ENCODE measurements around the gene RRP8. TPM values are rescaled to one million over a fixed set of nuclear protein-coding genes. Genes with fewer than 3 reads are reported as not detected.
A peak's percentile ranks its signal among the peaks of the same experiment; 100 is the strongest.

Gene RRP8
- 18.4 TPM for total RNA-seq

DNA sequence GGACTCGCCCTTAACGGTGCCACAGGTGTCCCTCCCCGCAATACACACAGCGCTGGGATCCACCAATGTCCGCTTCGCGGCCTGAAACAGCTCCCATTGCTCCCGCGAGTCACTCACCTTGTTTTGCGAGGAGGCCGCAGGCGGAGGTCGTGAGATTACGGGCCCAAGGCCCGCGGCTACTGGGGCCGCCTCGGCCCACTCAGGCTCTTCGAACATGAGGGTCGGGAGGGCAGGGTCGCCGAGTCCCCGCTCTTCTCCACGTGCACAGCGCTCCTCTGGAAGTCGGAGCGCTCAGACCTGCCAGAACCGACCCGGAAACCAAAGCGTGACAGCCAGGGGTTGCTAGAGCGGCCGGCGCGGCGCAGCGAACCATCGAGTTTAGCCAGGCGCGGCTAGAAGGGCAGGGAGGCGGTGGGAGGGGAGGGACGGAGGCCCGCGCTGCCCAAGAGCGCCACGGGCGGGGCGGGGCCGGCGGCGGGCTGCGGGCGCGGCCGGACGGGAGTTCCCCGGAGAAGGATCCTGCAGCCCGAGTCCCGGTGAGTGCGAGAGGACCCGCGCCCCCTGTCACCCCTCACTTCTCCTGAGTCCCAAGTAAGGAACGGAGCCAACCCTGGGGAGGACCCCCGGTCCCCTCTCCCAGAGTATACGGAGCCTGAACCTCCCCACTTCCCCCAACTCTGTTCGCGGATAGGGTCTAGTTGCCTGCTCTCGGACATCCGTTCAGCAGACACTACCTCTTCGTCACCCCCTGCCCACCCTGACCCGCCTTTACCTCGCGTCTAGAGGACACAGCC lies at the start of gene RRP8, which contains the start of gene ILK:
Gene RRP8 (minus strand): TSS at position 330 of the 794 bp plus-strand sequence. CDS start 114 bp downstream, at position 216.
Gene ILK (plus strand): TSS at position 488 of the 794 bp plus-strand sequence. CDS start 498 bp downstream, outside the sequence.
- peak; percentile 95 for DNase-seq

DNA sequence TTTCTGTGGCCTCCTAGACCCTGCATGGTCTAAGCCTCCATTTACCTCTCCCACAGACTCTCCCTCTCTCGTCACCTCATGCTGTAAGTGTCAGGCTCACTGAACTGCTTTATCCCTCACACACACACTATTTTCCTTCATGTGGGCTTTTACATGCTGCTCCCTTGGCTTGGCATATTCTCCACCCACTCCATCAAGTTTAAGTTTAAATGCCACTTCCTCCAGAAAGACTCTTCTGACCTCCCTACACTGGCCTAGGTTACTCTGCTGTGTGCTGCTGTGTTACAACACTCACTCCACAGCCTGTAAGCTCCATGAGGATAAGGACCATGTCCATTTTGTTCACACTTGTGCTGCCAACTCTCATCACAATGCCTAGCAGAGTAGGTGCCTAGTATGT lies 49.7 kb upstream of the RRP8 start:
- DNase-seq = no peak

DNA sequence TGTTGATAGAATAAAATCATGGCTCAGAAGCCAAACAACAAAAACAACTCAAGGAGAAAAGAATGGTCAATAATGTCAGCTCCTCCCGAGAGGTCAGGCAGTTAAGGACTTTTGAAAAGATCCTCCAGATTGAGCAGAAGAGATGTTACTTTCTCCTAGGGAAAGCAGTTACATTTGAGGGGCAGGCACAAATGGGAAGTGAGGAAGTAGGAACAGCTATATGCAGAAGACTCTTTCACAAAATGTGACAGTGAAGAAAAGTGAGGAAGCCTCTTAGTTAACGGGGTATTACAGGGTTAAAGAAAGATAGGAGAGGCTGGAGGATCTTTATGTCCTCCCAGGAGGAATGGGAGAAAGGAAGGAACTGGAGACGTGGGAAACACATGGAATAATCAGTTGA lies 48.8 kb upstream of the RRP8 start:
- DNase-seq = no peak

DNA sequence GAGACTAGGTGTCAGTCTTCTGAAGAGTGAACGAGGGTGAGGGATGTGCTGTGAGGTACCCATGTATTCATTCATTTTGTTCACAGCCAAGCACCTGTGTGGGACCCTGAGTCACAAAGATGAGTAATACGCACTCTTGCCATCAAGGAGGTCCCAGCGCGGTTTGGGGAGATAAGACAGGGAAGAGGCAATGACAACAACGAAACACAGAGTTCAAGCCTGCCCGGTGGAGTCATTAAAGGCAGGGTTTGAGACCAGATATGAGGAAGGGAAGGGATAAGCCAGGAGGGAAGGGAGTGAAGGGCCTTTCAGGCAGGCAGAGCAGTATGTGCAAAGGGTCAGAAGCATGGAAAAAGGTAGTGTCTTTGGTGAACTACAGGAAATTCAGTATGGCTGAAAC lies 47.6 kb upstream of the RRP8 start:
- DNase-seq = no peak

DNA sequence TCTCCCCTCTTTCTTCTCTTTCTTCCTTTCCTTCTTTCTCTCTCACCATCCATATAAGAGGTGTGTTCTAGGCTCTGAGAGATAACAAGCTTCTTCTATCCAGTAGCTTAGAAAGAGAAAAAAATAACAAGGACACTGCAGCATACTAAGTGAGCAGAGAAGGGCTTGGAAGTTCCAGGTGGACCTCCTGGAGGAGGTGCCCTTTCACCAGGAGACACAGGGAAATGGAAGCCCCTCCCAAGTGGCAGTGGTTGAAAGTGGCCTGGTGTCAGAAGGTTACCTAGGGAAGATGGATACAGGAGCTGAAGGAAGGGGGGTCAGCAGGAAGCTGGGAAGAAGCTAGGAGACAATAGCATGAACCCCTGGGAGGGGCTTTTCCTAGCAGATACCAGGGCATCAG lies 46.7 kb upstream of the RRP8 start:
- no peak for DNase-seq

DNA sequence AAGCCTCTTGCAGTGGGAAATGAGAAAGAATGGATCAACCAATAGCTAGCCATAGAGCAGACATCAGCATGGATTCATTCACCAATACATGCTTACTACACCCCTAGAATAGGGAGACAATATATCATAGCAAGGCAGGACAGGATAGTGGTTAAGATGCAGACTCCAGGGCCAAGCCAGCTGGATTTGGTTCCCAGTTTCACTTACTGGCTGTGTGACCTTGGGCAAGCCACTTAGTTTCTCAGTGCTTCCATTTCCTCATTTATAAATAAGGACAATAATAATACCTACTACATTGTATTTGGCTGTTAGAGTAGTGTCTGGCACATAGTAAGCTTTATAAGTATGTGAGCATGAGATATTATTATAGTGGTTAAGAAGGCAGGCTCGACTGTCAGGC lies 45.1 kb upstream of the RRP8 start:
- DNase-seq = no peak

DNA sequence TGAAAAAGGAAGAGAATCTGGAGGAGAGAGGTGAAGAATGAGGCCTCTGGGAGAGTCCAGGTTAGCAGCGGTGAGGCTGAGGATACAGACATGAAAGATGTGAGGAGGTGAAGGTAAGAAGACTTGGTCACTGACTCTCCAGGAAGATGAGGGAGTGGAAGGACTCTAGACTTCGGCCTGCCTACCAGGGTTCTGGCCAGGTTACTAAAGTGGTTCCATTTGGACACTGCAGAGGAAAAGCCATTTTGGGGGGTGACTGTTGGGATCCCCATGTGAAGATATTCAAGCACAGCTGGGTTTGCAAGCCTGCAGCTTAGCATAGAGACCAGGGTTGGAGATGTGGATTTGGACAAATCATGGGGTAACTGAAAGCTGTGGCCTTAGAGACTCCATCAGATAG lies 44.4 kb upstream of the RRP8 start:
- no peak for DNase-seq

DNA sequence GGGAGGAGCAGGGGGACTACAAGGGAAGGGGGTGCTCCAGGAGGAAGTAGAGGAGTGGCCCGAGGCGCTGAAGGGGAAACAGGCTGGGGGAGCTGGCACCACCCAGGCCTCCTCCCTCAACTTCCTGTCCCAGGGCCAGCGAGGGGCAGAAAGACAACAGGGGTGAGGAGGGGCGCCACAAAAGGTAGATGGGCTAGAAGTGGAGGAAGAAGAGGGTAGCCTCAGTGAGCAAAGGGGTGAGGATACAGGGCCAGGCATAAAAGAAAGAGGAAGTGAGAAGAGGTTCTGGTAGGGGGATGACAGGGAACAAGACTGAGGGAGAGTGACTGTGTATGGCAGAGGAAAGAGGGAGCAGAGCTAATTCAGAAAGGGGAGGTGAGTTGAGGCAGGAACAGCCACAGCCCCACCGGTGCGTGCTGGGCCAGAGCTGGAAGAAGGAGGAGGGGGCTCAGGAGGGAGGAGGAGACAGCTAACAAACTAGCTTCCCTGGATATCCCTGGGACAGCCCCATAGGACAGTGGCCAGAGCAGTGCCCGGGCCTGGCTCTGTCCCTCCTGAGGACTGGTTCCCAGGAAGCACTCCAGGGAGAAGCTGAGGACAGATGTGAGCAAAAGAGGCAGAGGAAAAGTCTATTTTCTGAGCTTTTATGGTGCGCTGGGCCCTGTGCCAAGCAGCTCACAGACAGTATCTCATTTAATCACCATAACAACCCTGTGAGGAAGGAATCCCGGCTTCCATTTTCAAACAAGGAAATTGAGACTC lies 43.7 kb upstream of the RRP8 start:
- peak; percentile 57 for DNase-seq

DNA sequence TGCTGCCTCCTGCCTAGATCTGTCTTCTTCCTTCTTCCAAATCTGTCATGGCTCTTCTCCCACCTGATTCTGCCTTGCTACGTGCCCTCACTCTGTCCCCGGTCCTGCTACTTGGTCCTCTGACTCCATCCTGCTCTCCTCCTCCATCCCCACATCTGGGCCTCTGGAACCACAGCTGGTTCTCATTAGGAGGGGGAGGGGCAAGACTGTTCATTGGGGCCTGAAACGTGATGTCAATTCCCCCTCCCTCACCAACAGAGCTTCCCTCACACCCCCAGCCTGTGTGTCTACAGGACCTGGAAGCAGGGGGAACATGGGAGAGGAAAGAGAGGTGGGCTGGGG lies 43.1 kb upstream of the RRP8 start:
- DNase-seq = peak; percentile 92

DNA sequence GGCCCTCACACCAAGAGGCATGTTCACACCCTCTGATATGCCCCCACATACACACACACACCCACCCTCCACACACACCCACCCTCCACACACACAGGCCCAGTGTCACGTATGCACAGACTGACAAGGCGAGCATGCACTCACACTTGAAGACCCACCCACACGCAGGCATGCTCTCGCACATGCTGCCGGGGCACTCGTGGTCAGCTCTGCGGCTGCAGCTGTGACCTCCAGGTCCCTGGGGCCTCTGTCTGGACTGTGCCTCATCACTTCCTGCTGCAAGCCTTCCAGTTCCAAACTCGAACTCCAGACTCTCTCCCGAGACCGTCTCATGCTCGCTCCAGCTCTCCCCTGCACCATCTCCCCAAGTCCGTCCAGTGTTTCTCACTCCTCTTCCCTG lies 42.7 kb upstream of the RRP8 start:
- DNase-seq = peak; percentile 69

DNA sequence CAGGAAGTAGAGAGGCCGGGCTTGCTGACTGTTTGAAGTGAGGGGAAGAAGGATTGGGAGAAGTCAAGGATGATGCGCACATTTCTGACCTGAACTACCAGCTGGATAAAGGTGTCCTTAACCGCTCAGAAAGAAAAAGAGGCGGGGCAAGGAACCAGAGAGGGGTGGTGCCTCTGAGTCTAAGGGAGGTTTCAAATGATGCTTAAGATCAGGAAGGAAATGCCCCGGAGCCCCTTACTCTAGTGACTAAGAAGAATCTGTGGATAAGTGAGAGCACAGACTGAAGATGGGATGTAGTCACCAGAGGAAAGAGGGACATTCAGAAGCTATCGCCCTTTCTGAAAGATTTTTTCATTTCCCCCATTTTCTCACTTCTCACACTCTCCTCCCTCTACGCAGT lies 39.5 kb upstream of the RRP8 start:
- DNase-seq = no peak

DNA sequence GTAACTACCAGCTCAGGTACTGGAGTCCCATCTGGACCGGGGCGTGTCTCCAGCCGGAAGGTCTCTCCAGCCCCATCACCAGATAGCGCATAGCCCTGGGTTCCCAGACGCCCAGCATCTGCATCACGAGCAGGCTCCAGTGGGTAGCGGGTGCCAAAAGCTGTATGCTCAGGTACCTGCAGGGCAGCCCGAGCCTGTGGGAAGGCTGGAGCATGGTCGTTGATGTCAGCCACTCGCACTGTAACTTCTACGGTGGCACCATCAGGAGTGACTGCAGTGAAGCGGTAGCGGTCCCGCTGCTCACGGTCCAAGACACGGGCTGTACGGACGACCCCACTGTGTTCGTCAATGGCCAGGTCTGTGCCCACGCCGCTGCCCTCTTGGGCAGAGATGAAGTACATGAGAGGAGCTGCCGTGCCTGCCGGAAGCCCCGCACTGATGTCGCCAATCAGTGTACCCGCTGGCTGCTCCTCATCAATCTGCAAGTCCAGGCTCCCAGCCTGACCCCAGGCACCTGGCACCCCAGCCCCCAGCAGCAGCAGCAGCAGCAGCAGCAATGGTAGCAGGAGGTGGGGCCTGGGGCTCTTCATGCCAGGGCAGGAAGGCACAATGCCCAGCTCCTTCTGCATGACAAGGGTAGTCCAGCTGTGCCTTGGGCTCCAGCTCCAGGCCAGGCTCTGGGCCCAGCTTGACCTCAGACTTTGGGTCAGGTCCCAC lies 37.7 kb upstream of the RRP8 start:
- DNase-seq = no peak

DNA sequence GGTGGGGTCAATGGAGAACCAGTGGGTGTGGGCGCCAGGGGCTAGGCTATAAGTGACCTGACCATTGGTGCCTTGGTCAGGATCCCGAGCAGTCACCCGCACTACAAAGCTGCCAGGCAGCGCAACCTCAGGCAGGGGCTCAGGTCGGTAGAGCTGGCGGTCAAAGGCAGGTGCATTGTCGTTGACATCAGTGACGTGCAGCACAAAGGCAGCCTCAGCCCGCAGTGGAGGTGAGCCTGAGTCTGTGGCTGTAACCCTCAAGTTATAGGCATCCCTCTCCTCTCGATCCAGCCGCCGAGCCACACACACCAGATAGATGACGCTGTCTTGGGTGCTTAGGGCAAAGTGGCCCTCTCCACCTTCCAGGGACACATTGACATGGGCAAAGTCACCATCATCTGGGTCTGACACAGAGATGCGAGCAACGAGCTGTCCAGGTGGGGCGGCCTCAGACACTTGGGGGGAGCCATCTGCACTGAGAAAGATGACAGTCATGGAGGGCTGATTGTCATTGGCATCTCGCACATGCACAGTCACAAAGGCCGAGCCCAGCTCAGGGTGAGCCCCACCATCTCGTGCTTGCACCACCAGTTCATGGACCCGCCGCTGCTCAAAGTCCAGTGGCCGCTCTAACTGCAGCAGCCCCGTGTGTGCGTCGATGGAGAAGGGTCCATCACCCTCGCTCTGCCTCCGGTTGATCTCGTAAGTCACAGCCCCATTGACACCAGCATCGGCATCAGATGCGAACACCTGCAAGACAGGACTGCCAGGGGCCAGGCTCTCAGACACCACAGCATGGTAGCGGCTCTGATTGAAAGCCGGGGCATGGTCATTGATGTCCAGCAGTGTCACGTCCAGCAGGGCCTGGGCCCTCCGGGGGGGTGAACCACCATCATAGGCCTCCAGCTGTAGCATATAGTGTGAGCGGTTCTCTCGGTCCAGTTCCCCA lies 36.9 kb upstream of the RRP8 start:
- DNase-seq = no peak

DNA sequence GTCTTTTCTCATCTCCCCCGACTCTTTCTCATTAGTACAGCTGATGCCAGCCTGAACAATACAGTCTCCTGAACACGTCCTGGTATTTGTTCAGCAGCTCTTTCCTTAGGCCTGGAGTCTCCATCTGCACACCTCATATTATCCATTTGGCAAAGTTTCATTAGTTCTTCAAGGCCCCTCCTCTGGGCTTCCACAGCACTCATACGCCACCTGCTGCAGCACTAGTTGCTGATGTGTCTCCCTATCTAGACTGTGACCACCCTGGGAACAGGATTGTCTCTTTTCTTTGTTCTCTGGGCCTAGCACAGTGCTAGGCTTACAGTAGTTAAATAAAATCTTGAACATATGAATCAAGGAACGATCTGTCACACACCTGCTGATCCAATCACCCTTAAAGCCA lies 35.0 kb upstream of the RRP8 start:
- no peak for DNase-seq

DNA sequence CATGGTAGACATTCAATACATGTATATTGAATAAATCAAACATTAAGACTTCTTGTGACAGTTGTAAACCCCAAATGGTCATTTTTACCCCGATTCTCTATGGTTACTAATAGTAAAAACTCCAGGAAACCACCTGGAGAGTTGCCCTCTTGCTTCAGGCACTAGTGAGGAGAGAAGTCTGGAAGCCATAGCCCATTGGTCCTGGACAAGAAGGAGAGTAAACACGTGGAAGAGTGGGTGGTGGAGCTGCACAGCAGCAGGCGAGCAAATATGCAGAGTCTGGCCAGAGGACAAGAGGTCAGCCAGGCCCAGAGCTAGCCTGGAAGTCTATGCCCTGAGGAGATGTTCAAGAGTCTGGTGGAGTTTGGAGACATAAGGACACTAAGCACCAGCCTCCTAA lies 34.5 kb upstream of the RRP8 start:
- no peak for DNase-seq

DNA sequence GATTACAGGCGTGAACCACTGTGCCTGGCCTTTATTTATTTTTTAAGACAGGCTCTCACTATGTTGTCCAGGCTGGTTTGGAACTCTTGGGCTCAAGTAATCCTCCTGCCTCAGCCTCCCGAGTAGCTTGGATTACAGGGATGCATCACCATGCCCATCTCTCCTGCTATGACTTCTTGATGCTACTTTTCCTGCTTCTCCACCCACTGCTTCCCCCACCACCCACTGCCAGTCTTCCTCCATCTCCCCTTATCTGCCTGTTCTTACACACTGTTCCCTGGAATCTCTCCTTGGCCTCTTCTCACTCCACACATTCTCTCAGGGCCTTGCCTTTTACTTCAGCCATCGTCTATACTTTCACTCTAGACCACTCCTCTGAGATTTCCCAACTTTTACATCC lies 33.1 kb upstream of the RRP8 start:
- DNase-seq = no peak

DNA sequence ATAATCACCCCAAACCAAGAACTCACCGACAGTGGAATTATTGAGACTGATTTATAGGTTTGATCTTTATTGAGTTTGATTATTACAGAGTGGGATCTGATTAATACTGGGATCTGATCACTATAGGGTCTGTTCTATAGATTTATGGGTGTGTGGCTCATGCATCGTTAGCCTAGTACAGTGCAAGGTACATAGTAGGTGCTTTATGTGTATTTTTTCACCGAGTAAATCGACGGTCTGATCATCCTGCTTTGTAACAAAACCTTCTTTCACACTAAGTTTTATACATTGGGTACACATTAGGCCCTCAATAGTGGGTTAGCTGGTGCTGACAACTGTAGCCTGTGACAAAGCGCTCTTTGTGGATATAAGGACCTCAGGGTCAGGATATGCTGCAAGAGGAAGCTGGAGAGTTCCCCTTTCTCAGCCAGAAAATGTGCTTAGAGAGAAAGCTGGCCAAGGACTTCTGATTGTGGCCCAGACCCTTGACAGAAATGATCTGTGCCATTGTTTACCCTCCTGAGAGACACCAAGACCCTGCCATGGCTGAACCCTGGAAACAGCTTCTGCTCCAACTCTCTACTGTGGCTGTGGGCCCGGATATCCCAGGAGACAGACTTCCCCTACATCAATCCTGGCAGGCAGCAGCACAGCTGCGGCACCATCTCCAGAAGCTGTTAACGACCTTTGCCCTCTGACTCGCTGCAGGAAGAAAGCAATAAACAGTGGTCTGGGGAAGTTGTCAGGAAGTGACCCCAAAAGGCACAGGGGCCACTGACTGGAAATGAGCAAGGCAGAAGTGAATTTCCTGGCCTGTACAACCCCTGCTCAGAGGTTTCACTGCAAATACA lies 31.9 kb upstream of the RRP8 start:
- DNase-seq = peak; percentile 40

DNA sequence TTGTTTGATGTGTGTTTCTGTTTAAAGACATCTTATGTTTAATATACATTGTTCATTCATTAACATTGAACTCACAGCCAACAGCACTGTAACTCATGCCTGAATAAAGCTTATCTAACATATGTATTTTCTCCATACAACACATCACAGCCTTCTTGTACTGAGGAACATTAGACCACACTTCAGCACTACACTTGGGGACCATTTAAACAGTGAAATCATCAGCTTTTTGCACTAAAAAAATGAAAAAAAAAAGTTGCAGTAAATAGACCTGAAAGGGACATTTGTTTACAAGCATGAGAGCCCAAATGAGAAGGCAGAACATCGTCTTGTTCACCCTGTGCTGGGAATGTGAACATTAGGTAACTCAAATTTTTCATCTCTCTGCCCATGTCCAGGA lies 31.1 kb upstream of the RRP8 start:
- DNase-seq = no peak

DNA sequence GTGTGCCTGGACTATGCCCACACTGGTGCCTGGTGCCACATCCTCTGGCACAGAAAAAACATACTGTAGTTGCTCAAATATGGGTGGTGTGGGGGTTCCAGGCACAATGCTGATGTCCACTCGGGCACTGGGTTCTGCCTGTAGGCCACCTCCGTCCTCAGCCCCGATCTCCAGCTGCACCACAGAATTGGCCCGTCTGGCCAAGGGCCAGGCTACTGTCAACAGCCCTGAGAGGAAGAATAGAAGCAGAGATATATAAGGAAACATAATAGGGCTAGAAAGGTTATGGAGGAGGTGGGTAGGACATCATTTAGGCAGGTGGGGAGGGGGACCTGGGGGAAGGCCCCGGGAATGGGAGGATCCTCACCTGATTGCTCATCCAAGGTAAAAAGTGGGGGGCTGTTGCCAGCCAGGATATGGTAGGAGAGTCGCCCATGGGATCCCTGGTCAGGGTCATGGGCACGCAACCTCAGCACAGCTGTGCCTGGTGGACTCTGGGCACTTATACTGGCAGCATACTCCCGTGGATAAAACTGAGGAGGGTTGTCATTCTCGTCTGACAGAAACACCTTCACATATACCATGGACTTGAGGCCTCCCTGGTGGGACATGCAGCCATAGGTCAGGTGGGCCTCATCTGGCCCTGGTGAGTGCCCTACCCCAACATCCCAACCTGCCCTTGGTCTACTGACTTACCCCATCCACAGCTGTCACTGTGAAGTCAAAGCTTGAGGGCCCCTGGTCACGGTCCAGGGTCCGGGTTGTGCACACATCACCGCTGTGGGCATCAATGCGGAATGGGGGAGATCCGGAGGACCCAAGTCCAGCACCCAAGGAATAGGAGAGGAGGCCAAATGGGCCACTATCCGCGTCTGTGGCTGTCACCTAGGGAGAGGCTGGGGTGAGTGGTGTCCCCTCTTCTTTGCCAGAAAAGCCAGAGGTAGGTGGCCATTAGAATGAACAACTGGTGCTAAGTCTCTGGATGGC lies 30.3 kb upstream of the RRP8 start:
- DNase-seq = no peak

Data from tongue (tissue), 2 donors.